Measurements from ENCODE around the gene RPS2. TPM values are rescaled to one million over a fixed set of nuclear protein-coding genes. Genes with fewer than 3 reads are reported as not detected.
A peak's percentile ranks its signal among the peaks of the same experiment; 100 is the strongest.

The RPS2 gene
- polyA plus RNA-seq, 1 donor: 3,325 TPM

- DNase-seq (ENCODE audit: low read depth): no peak
Measured at GRCh38 chr16:1981398-1981836, 16.8 kb upstream of the RPS2 start, which contains the start of gene NOXO1. Gene NOXO1 (minus strand): TSS chr16:1981469. CDS start chr16:1981179, 290 bp downstream.

DNA sequence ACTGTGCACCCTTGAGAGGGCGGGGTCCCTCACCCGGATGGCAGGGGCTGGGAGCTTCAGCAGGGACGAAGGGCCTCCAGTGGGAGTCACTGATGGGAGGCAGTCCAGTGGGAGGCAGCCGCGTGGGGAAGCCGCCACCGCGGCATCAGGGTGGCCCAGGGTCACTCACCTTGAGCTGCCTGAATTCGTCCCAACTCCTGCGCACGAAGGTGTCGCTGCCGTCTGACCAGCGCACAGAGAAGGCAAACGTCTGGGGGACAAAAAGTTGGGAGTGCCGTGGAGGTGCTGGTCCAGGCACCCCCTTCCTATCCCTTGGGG, 16.1 kb upstream of the RPS2 start:
- DNase-seq (ENCODE audit: low read depth): no peak

- DNase-seq (ENCODE audit: low read depth): no peak
Measured at GRCh38 chr16:1980030-1980769, 15.6 kb upstream of the RPS2 start.

- DNase-seq (ENCODE audit: low read depth): no peak
Measured at GRCh38 chr16:1979271-1980029, 14.8 kb upstream of the RPS2 start.

DNA sequence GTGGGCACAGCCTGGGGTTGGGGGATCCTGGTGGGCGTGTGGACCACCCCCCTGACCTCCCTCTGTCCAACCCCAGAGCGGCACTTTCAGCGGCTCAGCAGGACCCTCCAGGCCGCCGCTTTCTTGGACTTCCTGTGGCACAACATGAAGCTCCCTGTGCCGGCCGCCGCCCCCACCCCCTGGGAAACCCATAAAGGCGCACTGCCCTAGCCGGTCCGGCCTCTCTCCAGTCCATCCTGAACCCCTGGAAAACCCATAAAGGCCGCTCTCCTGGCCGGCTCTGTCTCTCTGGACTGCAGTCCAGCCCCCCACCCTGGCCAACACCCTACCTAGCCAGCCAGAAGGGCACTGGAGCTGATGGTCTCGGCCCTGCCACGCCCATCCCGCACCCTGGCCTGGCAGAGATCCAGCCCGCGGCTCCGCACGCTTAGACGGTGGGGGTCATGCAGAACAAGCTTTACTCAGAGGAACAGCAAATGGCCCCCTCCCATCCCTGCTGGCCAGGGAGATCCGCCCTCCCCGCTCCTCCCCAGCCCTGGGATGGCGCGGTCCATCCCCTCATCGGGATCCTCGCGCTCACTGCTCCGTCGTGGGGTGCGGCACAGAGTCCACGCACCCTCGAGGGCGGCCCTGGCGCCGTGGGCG, 14.0 kb upstream of the RPS2 start:
- DNase-seq (ENCODE audit: low read depth): no peak

DNA sequence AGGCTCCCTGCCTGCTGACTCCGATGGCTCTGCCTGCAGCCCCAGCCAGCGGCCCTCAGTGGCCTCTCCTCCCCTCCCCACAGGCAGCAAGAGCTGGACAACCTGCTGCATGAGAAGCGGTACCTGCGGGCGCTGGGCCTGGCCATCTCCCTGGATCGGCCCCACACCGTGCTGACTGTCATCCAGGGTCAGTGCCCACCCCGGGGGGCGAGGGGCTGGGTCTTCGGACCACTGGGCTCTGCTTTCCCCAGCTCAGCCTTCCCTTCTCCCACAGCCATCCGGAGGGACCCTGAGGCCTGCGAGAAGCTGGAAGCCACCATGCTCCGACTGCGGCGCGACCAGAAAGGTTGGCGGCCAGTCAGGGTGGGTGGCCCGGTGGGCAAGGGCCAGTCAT, 13.2 kb upstream of the RPS2 start:
- no peak for DNase-seq (ENCODE audit: low read depth)

- no peak for DNase-seq (ENCODE audit: low read depth)
Measured at GRCh38 chr16:1976951-1977874, 12.6 kb upstream of the RPS2 start.

DNA sequence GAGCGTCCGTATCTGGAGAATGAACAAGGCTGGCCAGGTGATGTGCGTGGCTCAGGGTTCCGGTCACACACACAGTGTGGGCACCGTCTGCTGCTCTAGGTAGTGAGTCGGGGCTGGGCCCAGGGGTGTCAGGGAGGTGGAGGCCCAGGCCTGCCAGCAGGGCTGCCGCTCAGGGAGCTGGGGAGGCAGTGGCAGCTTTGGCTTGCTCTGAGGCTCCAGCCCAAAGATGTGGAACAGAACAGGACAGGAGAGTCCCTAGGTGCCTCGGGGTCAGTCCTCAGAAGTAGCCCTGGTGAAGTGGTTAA, 11.5 kb upstream of the RPS2 start:
- no peak for DNase-seq (ENCODE audit: low read depth)

GRCh38 chr16:1975432-1976215, 11.0 kb upstream of the RPS2 start:
- no peak for DNase-seq (ENCODE audit: low read depth)

- no peak for DNase-seq (ENCODE audit: low read depth)
Measured at GRCh38 chr16:1974157-1975070, 9.8 kb upstream of the RPS2 start.

DNA sequence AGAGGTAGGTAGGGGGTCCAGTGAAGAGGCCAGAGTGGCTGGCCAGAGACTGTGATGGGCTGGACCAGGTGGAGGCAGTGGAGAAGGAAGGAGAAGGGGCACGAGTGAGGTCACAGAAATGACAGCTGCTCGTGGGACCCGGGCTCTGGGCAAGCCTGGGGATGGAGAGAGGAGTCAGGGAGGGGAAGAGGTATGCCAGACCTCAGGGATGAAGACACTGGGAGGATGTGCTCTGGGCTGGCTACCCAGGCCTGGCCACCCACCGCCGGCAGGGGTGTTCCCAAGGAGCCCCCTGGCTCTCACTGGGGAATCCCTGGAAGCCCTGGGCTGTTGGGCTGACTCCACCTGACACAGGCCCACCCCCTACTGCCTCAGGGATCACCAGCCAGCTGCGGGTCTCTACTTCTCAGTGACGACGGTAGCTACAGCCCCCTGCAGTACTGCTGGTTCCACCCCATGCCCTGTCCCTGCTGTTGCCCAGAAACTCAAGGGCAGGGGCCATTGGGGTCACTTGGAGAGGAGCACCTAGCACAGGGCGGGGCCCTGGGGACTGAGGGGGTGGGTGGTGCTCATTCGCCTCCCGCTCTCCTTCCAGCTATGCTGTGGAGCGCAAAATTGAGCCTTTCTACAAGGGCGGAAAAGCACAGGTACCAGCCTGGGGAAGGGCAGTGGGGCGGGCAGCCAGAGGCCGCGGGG, 9.0 kb upstream of the RPS2 start:
- no peak for DNase-seq (ENCODE audit: low read depth)

DNA sequence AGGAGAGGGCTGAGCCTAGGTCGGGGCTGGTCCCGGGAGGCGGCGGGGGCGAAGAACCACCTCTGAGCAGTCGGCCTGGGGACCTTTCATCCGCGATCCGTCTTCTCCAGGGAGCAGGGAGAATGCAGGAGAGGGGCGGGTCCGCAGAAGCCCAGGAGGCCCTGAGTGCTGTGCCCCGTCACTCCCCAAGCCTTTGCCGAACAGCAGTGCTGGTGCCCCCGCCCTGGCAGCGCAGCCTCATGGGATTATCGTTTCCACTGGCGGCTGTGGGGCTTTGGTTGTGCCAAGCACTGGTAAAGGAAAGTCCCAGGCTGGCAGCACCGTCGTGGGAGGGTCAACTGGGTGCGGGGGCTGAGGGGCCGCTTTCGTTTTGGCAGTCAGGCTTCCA, 7.9 kb upstream of the RPS2 start:
- no peak for DNase-seq (ENCODE audit: low read depth)

DNA sequence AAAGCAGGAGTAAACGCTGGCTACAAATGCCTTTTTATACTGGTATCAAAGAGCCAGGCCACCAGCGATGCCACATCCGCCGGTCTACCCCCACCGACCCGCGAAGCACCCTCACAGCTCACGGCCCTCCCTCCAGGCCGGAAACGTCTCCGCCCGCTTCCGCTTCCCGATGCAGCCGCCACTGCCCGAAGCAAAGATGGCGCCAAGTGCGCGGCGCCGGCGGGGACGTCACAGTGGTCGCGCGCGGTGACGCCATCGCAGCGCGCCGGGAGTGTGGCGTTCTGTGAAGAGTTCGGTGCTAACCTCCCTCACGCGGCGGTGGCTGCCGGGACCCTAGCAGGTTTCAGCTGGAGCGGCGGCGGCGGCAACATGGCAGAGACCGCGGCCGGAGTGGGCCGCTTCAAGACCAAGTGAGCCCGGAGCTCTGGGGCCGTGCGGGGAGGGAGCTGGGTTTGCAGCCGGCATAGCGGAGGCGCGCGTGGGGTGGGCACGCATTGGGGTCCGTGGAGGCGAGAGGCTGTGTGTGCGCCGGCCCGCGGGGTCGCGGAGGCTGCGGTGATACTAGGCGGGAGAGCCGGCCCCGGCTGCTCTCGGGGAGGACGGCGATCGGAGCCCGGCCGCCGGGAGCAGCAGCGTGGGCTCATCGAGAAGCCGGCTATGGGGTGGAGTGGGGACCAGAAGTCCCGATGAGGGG, 7.3 kb upstream of the RPS2 start, which contains the start of gene TBL3:
Gene TBL3, plus strand, starts transcription at position 258 of the 694 bp plus-strand sequence. Its CDS starts 112 bp downstream, at position 370.
- DNase-seq (ENCODE audit: low read depth): peak; percentile 74

DNA sequence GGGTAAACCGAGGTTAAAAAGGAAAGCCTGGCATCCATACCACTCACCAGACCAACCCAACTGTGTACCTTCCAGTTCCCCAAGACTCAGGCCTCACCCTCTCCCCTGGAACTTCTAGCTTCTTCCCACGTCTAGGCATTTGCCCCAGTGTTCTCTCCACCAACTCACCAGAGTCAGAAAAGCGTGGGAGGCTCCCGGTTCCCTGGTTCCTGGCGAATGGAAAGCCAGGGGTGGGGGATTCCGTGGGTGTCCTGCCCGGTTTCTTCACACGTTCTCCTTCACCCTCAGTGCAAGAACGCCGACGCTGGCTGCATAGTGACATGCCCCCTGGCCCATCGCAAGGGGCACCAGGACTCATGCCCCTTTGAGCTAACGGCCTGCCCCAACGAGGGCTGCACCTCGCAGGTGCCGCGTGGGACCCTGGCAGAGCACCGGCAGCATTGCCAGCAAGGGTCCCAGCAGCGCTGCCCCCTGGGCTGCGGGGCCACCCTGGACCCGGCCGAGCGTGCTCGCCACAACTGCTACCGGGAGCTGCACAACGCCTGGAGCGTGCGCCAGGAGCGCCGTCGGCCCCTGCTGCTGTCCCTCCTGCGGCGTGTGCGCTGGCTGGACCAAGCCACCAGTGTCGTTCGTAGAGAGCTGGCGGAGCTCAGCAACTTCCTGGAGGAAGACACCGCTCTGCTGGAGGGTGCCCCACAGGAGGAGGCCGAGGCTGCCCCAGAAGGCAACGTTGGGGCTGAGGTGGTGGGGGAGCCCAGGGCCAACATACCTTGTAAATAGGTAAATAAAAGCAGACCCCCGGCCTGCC, 3.7 kb upstream of the RPS2 start:
- DNase-seq (ENCODE audit: low read depth): no peak

DNA sequence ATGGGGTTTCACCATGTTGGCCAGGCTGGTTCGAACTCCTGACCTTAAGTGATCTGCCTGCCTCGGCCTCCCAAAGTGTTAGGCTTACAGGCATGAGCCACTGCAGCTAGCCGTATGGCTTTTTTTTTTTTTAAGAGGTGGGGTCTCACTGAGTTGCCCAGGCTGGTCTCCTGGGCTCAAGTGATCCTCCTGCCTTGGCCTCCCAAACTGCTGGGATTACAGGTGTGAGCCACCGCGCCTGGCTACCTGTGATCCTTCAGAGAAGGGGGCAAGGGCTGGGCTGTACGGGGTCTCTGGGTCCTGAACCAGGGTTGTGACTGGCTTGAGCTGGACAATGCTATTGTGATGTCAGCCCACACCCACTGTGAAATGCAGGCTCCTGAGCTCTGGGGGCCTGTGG, 1.8 kb upstream of the RPS2 start, which contains the start of gene RNF151:
Gene RNF151, plus strand, starts transcription at position 397 of the 400 bp plus-strand sequence. CDS start 26 bp downstream, outside the sequence.
- no peak for DNase-seq (ENCODE audit: low read depth)

- DNase-seq (ENCODE audit: low read depth): no peak
Measured at GRCh38 chr16:1965396-1966001, 873 bp upstream of the RPS2 start.

Measured in forelimb muscle (tissue), 1 donor.